PC-3 (cell line): ENCODE results near the gene PNMA8B.

Experiments used
- EZH2 ChIP-seq: fragments of 300-600 bp; sonication (generic); IDR thresholded peaks from one replicate; pipeline ENCODE4 v1.6.1; 2017; ENCODE audit warnings: antibody characterized with exemption, mild to moderate bottlenecking, low read length; ENCODE audit not compliant: unreplicated experiment
- EZH2phosphoT487 ChIP-seq: fragments of 300-600 bp; sonication (generic); IDR thresholded peaks from 2 replicates; pipeline ENCODE4 v1.6.1; 2018; ENCODE audit warnings: mild to moderate bottlenecking, antibody characterized with exemption, low read length, borderline replicate concordance
- TF ChIP-seq, protein P1 (sequence below): fragments of 300-600 bp; sonication (generic); conservative IDR thresholded peaks from 2 replicates; pipeline ENCODE4 v1.5.1; 2017; ENCODE audit warnings: antibody characterized with exemption, low read depth, mild to moderate bottlenecking, low read length

DNA sequence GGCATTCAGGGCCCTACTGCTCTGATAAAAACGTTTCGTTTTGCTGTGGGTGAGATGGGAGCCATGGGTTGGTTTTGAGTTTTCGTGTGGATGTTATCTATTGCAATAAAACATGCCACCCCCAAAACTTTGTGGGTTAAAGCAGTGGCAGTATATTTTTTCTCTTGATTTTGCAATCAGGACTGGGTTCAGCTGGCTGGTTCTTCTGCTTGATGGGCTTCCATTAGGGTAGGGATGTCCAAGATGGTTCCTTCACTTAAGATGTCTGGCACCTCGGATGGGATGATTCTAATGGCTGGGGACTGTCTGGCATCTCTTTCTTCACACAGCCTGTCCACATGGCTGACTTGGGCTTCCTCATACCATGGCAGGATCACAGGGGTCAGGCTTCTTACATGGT is 15.6 kb upstream of the PNMA8B start:
- TF ChIP-seq, protein P1, sequence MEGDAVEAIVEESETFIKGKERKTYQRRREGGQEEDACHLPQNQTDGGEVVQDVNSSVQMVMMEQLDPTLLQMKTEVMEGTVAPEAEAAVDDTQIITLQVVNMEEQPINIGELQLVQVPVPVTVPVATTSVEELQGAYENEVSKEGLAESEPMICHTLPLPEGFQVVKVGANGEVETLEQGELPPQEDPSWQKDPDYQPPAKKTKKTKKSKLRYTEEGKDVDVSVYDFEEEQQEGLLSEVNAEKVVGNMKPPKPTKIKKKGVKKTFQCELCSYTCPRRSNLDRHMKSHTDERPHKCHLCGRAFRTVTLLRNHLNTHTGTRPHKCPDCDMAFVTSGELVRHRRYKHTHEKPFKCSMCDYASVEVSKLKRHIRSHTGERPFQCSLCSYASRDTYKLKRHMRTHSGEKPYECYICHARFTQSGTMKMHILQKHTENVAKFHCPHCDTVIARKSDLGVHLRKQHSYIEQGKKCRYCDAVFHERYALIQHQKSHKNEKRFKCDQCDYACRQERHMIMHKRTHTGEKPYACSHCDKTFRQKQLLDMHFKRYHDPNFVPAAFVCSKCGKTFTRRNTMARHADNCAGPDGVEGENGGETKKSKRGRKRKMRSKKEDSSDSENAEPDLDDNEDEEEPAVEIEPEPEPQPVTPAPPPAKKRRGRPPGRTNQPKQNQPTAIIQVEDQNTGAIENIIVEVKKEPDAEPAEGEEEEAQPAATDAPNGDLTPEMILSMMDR = no peak
- TF ChIP-seq EZH2phosphoT487 (no peak), EZH2 (no peak)
